H1 (cell line): Measurements from ENCODE around the gene CNTNAP1. TPM values are rescaled to one million over a fixed set of nuclear protein-coding genes. Genes with fewer than 3 reads are reported as not detected.

Source experiments
- CTCF ChIA-PET: fragments of 300-600 bp; sonication (Branson Sonifier 250); formaldehyde crosslinking; loops from one replicate; lab custom pipeline; 2021; ENCODE audit not compliant: partially characterized antibody; lab: Charles Lee
- POLR2A ChIA-PET: fragments of 300-600 bp; sonication (Branson Sonifier 250); formaldehyde crosslinking; loops from one replicate; lab custom pipeline; 2021; ENCODE audit warnings: inconsistent platforms; ENCODE audit not compliant: partially characterized antibody; lab: Charles Lee
- DNase-seq, 2 experiments: peaks; one replicate each; pipeline versions ENCODE4 v3.0.0 to v3.0.0-alpha.2; 2010 to 2022; ENCODE audit warnings: low spot score in 2 of 2, low read depth in 1 of 2, mixed read lengths in 1 of 2
- FAIRE-seq: peaks from 2 replicates; lab custom pipeline; 2011; peaks lifted over from hg19 to GRCh38; lab: Jason Lieb, UNC
- H2AFZ ChIP-seq: 2 replicates; pipeline ENCODE4 v1.8.1; 2012; ENCODE audit warnings: low read length, inconsistent platforms
- H2AK5ac ChIP-seq: 2 replicates; pipeline ENCODE4 v1.6.1; 2013; ENCODE audit warnings: low read depth, low read length
- H2BK120ac ChIP-seq: replicated peaks from 2 replicates; pipeline ENCODE3; 2013; ENCODE audit warnings: low read depth, low read length, inconsistent platforms
- H2BK12ac ChIP-seq: 2 replicates; pipeline ENCODE4 v1.6.1; 2013; ENCODE audit warnings: low read depth, low read length
- H2BK15ac ChIP-seq: 2 replicates; pipeline ENCODE4 v1.6.1; 2013; ENCODE audit warnings: low read length
- H2BK20ac ChIP-seq: 2 replicates; pipeline ENCODE4 v1.6.1; 2013; ENCODE audit warnings: low read length
- H2BK5ac ChIP-seq: 2 replicates; pipeline ENCODE4 v1.6.1; 2013; ENCODE audit warnings: low read depth, low read length
- H3K14ac ChIP-seq: 2 replicates; pipeline ENCODE4 v1.6.1; 2013; ENCODE audit warnings: inconsistent platforms; ENCODE audit not compliant: insufficient read length
- H3K18ac ChIP-seq: 2 replicates; pipeline ENCODE4 v1.6.1; 2013; ENCODE audit warnings: low read length; ENCODE audit errors: extremely low read depth
- H3K23ac ChIP-seq: 2 replicates; pipeline ENCODE4 v1.6.1; 2013; ENCODE audit warnings: inconsistent platforms; ENCODE audit not compliant: insufficient read length
- H3K23me2 ChIP-seq: 2 replicates; pipeline ENCODE4 v1.6.1; 2013; ENCODE audit warnings: low read depth, low read length
- H3K27ac ChIP-seq: 2 replicates; pipeline ENCODE4 v1.6.1; 2011; ENCODE audit warnings: low read depth, low read length, inconsistent platforms
- H3K27me3 ChIP-seq, 4 experiments: replicated peaks in 1 of 4; 1 replicate in 1 of 4; 2 replicates in 3 of 4; pipeline versions ENCODE4 v1.6.1 to v1.8.1; 2011 to 2013; ENCODE audit warnings: low read length in 3 of 4, mild to moderate bottlenecking in 3 of 4, inconsistent platforms in 2 of 4, mixed read lengths in 2 of 4, moderate library complexity in 1 of 4; ENCODE audit not compliant: control insufficient read depth in 3 of 4, insufficient read depth in 3 of 4; ENCODE audit errors: extremely low read depth in 1 of 4
- H3K36me3 ChIP-seq, 4 experiments: 2 replicates each; pipeline versions ENCODE4 v1.6.1 to v1.8.1; 2011 to 2013; ENCODE audit warnings: mild to moderate bottlenecking in 4 of 4, low read length in 3 of 4, moderate library complexity in 2 of 4, control low read depth in 1 of 4, inconsistent platforms in 1 of 4; ENCODE audit not compliant: insufficient read depth in 4 of 4, control insufficient read depth in 2 of 4
- H3K4ac ChIP-seq: replicated peaks from 2 replicates; pipeline ENCODE3; 2013; ENCODE audit warnings: low read length, low read depth, mixed read lengths, inconsistent platforms; ENCODE audit not compliant: insufficient read length
- H3K4me1 ChIP-seq, 4 experiments: replicated peaks in 1 of 4; 1 replicate in 1 of 4; 2 replicates in 3 of 4; pipeline versions ENCODE4 v1.6.1 to v1.8.1; 2011 to 2013; ENCODE audit warnings: low read length in 3 of 4, inconsistent platforms in 2 of 4, mixed read lengths in 1 of 4; ENCODE audit not compliant: insufficient read depth in 4 of 4, control insufficient read depth in 3 of 4
- H3K4me2 ChIP-seq, 2 experiments: 2 replicates each; pipeline versions ENCODE4 v1.6.1 to v1.8.1; 2011 to 2013; ENCODE audit warnings: low read depth in 2 of 2, low read length in 2 of 2, control low read depth in 1 of 2, inconsistent platforms in 1 of 2, mild to moderate bottlenecking in 1 of 2; ENCODE audit not compliant: insufficient read depth in 1 of 2
- H3K4me3 ChIP-seq, 4 experiments: fragments of 200-600, 300-600 bp in 1 of 4; sonication (generic), shearing (Covaris generic), sonication (Bioruptor Twin) in 1 of 4; 2 replicates each; pipeline versions ENCODE4 v1.5.1 to v1.8.1; 2011 to 2016; ENCODE audit warnings: low read length in 4 of 4, low read depth in 3 of 4, control low read depth in 2 of 4, inconsistent platforms in 2 of 4, mild to moderate bottlenecking in 2 of 4, mixed read lengths in 1 of 4, moderate library complexity in 1 of 4; ENCODE audit not compliant: insufficient read depth in 2 of 4; ENCODE audit errors: extremely low read depth in 1 of 4
- H3K56ac ChIP-seq: replicated peaks from 2 replicates; pipeline ENCODE3; 2013; ENCODE audit warnings: low read depth, mild to moderate bottlenecking, mixed read lengths, low read length, inconsistent platforms; ENCODE audit not compliant: insufficient read length
- H3K79me1 ChIP-seq: 2 replicates; pipeline ENCODE4 v1.6.1; 2013; ENCODE audit warnings: low read depth, low read length, control low read depth
- H3K79me2 ChIP-seq, 2 experiments: 2 replicates each; pipeline versions ENCODE4 v1.6.1 to v1.8.1; 2012 to 2013; ENCODE audit warnings: low read length in 2 of 2, mild to moderate bottlenecking in 2 of 2, inconsistent platforms in 1 of 2; ENCODE audit not compliant: insufficient read depth in 2 of 2, control insufficient read depth in 1 of 2
- H3K9ac ChIP-seq, 4 experiments: replicated peaks in 1 of 4; 1 replicate in 1 of 4; 2 replicates in 3 of 4; pipeline versions ENCODE4 v1.6.1 to v1.8.1; 2011 to 2013; ENCODE audit warnings: low read depth in 3 of 4, low read length in 3 of 4, control low read depth in 2 of 4, mild to moderate bottlenecking in 2 of 4, moderate library complexity in 2 of 4, inconsistent platforms in 1 of 4; ENCODE audit errors: extremely low read depth in 1 of 4
- H3K9me3 ChIP-seq, 2 experiments: 2 replicates each; pipeline versions ENCODE4 v1.6.1 to v1.8.1; 2012 to 2013; ENCODE audit warnings: mild to moderate bottlenecking in 2 of 2, moderate library complexity in 2 of 2, control low read depth in 1 of 2, inconsistent platforms in 1 of 2, low read depth in 1 of 2, low read length in 1 of 2, mixed read lengths in 1 of 2; ENCODE audit not compliant: insufficient read depth in 2 of 2
- H4K20me1 ChIP-seq, 2 experiments: replicated peaks in 1 of 2; 2 replicates each; pipeline versions ENCODE3 to v1.8.1; 2011 to 2013; ENCODE audit warnings: inconsistent platforms in 2 of 2, low read length in 2 of 2, mild to moderate bottlenecking in 1 of 2; ENCODE audit not compliant: insufficient read depth in 2 of 2, control insufficient read depth in 1 of 2
- H4K5ac ChIP-seq: 2 replicates; pipeline ENCODE4 v1.6.1; 2013; ENCODE audit warnings: low read length, low read depth, mixed read lengths, inconsistent platforms; ENCODE audit not compliant: insufficient read length
- H4K8ac ChIP-seq: 2 replicates; pipeline ENCODE4 v1.8.0; 2013; ENCODE audit warnings: mild to moderate bottlenecking, moderate library complexity, low read length, inconsistent platforms; ENCODE audit not compliant: insufficient read depth; ENCODE audit errors: extremely low read depth
- H4K91ac ChIP-seq: replicated peaks from 2 replicates; pipeline ENCODE3; 2013; ENCODE audit warnings: low read length, mixed read lengths, inconsistent platforms; ENCODE audit not compliant: insufficient read length
- ASH2L ChIP-seq: fragments of 200-600, 300-600 bp; sonication (generic); IDR thresholded peaks from one replicate; pipeline ENCODE4 v1.7.1; 2017; ENCODE audit warnings: low read length
- HDAC2 ChIP-seq, 2 experiments: fragments of 300-600 bp in 1 of 2; sonication (generic) in 1 of 2; IDR thresholded peaks; 2 replicates each; pipeline ENCODE4 v1.6.1; 2011 to 2012; ENCODE audit warnings: low read depth in 2 of 2, low read length in 2 of 2, mild to moderate bottlenecking in 2 of 2, moderate library complexity in 2 of 2, borderline replicate concordance in 1 of 2, inconsistent platforms in 1 of 2
- KDM4A ChIP-seq: IDR thresholded peaks from one replicate; pipeline ENCODE4 v1.7.1; 2012; ENCODE audit warnings: low read depth, mild to moderate bottlenecking, moderate library complexity, low read length, inconsistent platforms; ENCODE audit not compliant: severe bottlenecking
- PHF8 ChIP-seq: fragments of 200-600 bp; sonication (generic); conservative IDR thresholded peaks from 2 replicates; pipeline ENCODE4 v1.7.1; 2012; ENCODE audit warnings: low read depth, mild to moderate bottlenecking, inconsistent platforms, low read length, moderate library complexity
- SIN3A ChIP-seq, 2 experiments: IDR thresholded peaks in 1 of 2; conservative IDR thresholded peaks in 1 of 2; 2 replicates each; pipeline ENCODE4 v1.6.1; 2011 to 2012; ENCODE audit warnings: low read length in 2 of 2, improper control_type of control experiment in 1 of 2, low read depth in 1 of 2, mild to moderate bottlenecking in 1 of 2
- TCF12 ChIP-seq: IDR thresholded peaks from 2 replicates; pipeline ENCODE4 v1.6.1; 2011; ENCODE audit warnings: low read depth, mild to moderate bottlenecking, low read length
- USF2 ChIP-seq: IDR thresholded peaks from 2 replicates; pipeline ENCODE4 v1.6.1; 2011; ENCODE audit warnings: low read length, improper control_type of control experiment
- WGBS, 2 experiments: shearing (Covaris generic) in 1 of 2; methylation state at CpG; one replicate each; pipeline versions ENCODE4 v1.1.6 to v1.1.7; 2013 to 2015; ENCODE audit warnings: low lambda C conversion rate in 2 of 2, mixed read lengths in 2 of 2, inconsistent platforms in 1 of 2, low coverage in 1 of 2, missing lambda C conversion rate in 1 of 2; ENCODE audit not compliant: insufficient replicate concordance in 2 of 2, insufficient coverage in 1 of 2, insufficient read length in 1 of 2; ENCODE audit errors: extremely low coverage in 1 of 2, missing lambda C conversion rate in 1 of 2; 5-methylcytosine and 5-hydroxymethylcytosine counted together
- polyA plus RNA-seq, 7 experiments: library from polyadenylated mRNA; depleted of rRNA in 3 of 7; stranded (reverse) in 5 of 7; unstranded in 2 of 7; fragments of >200 nt in 5 of 7; fragments of 200-250 nt in 2 of 7; gene quantifications; 1 replicate in 5 of 7; 2 replicates in 1 of 7; 4 replicates in 1 of 7; pipeline versions ENCODE4 v1.2.1 to v1.2.3, GENCODE V29; 2011 to 2013; ENCODE audit warnings: missing spikeins in 2 of 7, mixed read lengths in 2 of 7
- total RNA-seq: library from RNA; stranded (reverse); fragmentation: NEBNext Ultra II Directional; extraction: Animal tissue kit (Norgen Biotek cat#: 25700); gene quantifications from 2 replicates; pipeline ENCODE4 v1.2.1, GENCODE V29; 2021

Gene CNTNAP1
- total and polyA plus RNA-seq, 2 of the 8 experiments (the other 6 are each of a cell fraction or from before 2014, with no cell fraction given) = 4.7 to 10.0 TPM

GRCh38 chr17:42676424-42677011 is 5.8 kb upstream of the CNTNAP1 start, which contains the start of gene PLEKHH3:
Gene PLEKHH3 (minus strand): TSS chr17:42676994. CDS start chr17:42676563, 431 bp downstream.
- H2AFZ ChIP-seq = 0 out of 2 replicates have a peak within 1 kb of the TSS, but pooled peaks have one; percentile 10
- peak within 1 kb of the TSS; percentile 31 for H4K8ac ChIP-seq
- H3K23me2 ChIP-seq = peaks cover 28% of the 10 kb centered on the region
- peaks cover 2 to 46% (median 31%) of the 10 kb centered on the region in 4 experiments for H3K27me3 ChIP-seq
- no peak within 1 kb of the TSS; the same call in 1 of the 2 replicates for H2BK20ac ChIP-seq
- peak within 1 kb of the TSS; percentile 67 for H3K56ac ChIP-seq
- H2AK5ac ChIP-seq = peak within 1 kb of the TSS; percentile 43
- peaks cover 0 to 11% (median 0%) of the 10 kb centered on the region in 4 experiments; a peak in 3 of 8 replicates for H3K36me3 ChIP-seq
- H2BK12ac ChIP-seq = peak within 1 kb of the TSS; percentile 96
- WGBS, 2 experiments = 2% methylated on average over 16 of the region's 51 CpGs; no CpG with 5 or more reads in 1 of the 2 experiments
- POLR2A ChIA-PET = interaction anchor here (0.6 to 14.0 kb wide), 10 partner anchors 8 to 322 kb away, joined by 3 to 239 read pairs (median 4); partner anchors contain the start of genes MLX, PSMC3IP, RETREG3 and RPL27
- no peaks in the 10 kb centered on the region for H3K9me3 ChIP-seq
- peak in 1 of 2 experiments; percentile 85 for DNase-seq
- peak within 1 kb of the TSS; percentile 88; the same call in 1 of the 2 replicates for H2BK15ac ChIP-seq
- H3K4me2 ChIP-seq = peak within 1 kb of the TSS; percentile 58 to 88
- TF ChIP-seq KDM4A (peak; percentile 91), HDAC2 (IDR thresholded peaks at IDR 0.05; ENCODE audit: borderline replicate concordance in 1 of 2, low read depth in 2 of 2, low read length in 2 of 2) (0 out of 4 replicates have a peak, but pooled peaks of 1 of the 2 experiments have one; percentile 21), USF2 (0 out of 2 replicates have a peak, but pooled peaks have one; percentile 2), ASH2L (peak; percentile 42), PHF8 (no peak; the same call in 1 of the 2 replicates), SIN3A (conservative IDR thresholded peaks at IDR 0.05 in 1 of 2, IDR thresholded peaks at IDR 0.05 in 1 of 2; ENCODE audit: low read depth in 1 of 2, low read length in 2 of 2) (peak; percentile 34 to 73; a peak in 2 of 4 replicates), TCF12 (no peak)
- peak within 1 kb of the TSS; percentile 22 for H3K4ac ChIP-seq
- H4K20me1 ChIP-seq = peaks cover 3 to 13% of the 10 kb centered on the region in 2 experiments
- peak within 1 kb of the TSS; percentile 25 for H4K91ac ChIP-seq
- peak within 1 kb of the TSS in 3 of 4 experiments; percentile 45 to 47 (median 46); a peak in 6 of 7 replicates for H3K9ac ChIP-seq
- H3K27ac ChIP-seq = peak within 1 kb of the TSS; percentile 58
- H2BK5ac ChIP-seq = peak within 1 kb of the TSS; percentile 96
- H3K79me2 ChIP-seq = no peaks in the 10 kb centered on the region
- H3K14ac ChIP-seq = no peak within 1 kb of the TSS
- peak within 1 kb of the TSS; percentile 77 to 84 (median 82) for H3K4me3 ChIP-seq
- H4K5ac ChIP-seq = peak within 1 kb of the TSS; percentile 64
- H3K79me1 ChIP-seq = no peaks in the 10 kb centered on the region
- FAIRE-seq = no peak
- H3K23ac ChIP-seq = no peak within 1 kb of the TSS
- H3K4me1 ChIP-seq = peaks cover 0 to 56% (median 38%) of the 10 kb centered on the region in 4 experiments; a peak in 6 of 7 replicates
- CTCF ChIA-PET = interaction anchor here (0.7 to 3.1 kb wide), 8 partner anchors 11 to 122 kb away, joined by 3 to 9 read pairs (median 4); partner anchors contain the start of gene TUBG2
- peak within 1 kb of the TSS; percentile 78 for H3K18ac ChIP-seq
- no peak within 1 kb of the TSS for H2BK120ac ChIP-seq
